GM19324 (cell line): Measurements from ENCODE around the gene TRIO.
"Not testable (repeated sequence)": the region's sequence is repeated elsewhere in the genome, so short reads cannot be mapped to it uniquely, and the experiment has no call there.

Source experiments
- ATAC-seq: cut with Tn5 transposase; IDR thresholded peaks from one replicate; pipeline ENCODE4 v1.9.1; 2021; ENCODE audit warnings: mild to moderate bottlenecking, moderate library complexity; ENCODE audit not compliant: unreplicated experiment, low FRiP score

The TRIO gene

GRCh38 chr5:14369780-14370179 is 226.6 kb downstream of the TRIO start:
- ATAC-seq, result no peak

GRCh38 chr5:14370386-14370785 is 227.2 kb downstream of the TRIO start:
- no peak for ATAC-seq

- ATAC-seq, result no peak
These were observed 230.5 kb downstream of the TRIO start for GRCh38 chr5:14373685-14374084.

- ATAC-seq, result no peak
These were observed 231.0 kb downstream of the TRIO start for GRCh38 chr5:14374100-14374499.

- no peak for ATAC-seq
These were observed 233.6 kb downstream of the TRIO start for GRCh38 chr5:14376789-14377188.

GRCh38 chr5:14379739-14380497 is 236.8 kb downstream of the TRIO start:
- ATAC-seq, result no peak

GRCh38 chr5:14380712-14381111 is 237.6 kb downstream of the TRIO start:
- no peak for ATAC-seq

- ATAC-seq, result no peak
These were observed 239.5 kb downstream of the TRIO start for GRCh38 chr5:14382640-14383039.

GRCh38 chr5:14383923-14384322 is 240.8 kb downstream of the TRIO start:
- ATAC-seq, result no peak

GRCh38 chr5:14385019-14385418 is 241.9 kb downstream of the TRIO start:
- no peak for ATAC-seq

GRCh38 chr5:14386884-14387624 is 243.9 kb downstream of the TRIO start:
- no peak for ATAC-seq

GRCh38 chr5:14388741-14389140 is 245.6 kb downstream of the TRIO start:
- ATAC-seq, result no peak

- not testable (repeated sequence) for ATAC-seq
These were observed 249.4 kb downstream of the TRIO start for GRCh38 chr5:14392552-14392951.

GRCh38 chr5:14394365-14394764 is 251.2 kb downstream of the TRIO start:
- no peak for ATAC-seq

GRCh38 chr5:14395411-14395810 is 252.3 kb downstream of the TRIO start:
- no peak for ATAC-seq

GRCh38 chr5:14396066-14396465 is 252.9 kb downstream of the TRIO start:
- no peak for ATAC-seq

- no peak for ATAC-seq
These were observed 253.6 kb downstream of the TRIO start for GRCh38 chr5:14396737-14397136.

GRCh38 chr5:14397717-14398116 is 254.6 kb downstream of the TRIO start:
- no peak for ATAC-seq

- ATAC-seq, result no peak
These were observed 256.0 kb downstream of the TRIO start for GRCh38 chr5:14399054-14399692.

GRCh38 chr5:14400085-14400484 is 256.9 kb downstream of the TRIO start:
- ATAC-seq, result no peak

- ATAC-seq, result no peak
These were observed 257.5 kb downstream of the TRIO start for GRCh38 chr5:14400611-14401010.
